NT2/D1 (cell line): Measurements from ENCODE around the gene LARGE1.

ENCODE experiments used
- YY1 ChIP-seq: IDR thresholded peaks from 2 replicates; pipeline ENCODE4 v1.6.1; 2011; ENCODE audit not compliant: insufficient read length, insufficient read depth
- ZNF274 ChIP-seq: IDR thresholded peaks from 2 replicates; pipeline ENCODE4 v1.6.1; 2011; ENCODE audit warnings: mild to moderate bottlenecking, low read depth, low read length

DNA sequence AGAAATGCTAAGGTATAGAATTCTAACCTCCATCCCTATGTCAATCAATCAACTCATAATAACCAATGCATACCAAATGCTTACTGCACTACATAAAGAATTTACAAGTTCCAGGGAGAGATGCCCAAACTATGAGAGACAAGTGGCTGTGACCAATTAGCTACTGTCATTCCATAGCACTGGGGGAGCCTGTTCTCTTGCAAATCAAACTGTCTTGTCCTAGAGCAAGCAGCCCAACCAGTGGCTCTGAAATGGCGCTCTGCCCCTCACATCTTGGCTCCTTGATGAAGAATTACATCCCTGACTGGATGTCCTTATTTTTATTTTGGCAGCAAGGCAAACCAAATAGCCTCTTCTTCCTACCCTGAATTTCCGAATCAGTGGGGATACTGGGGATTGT is 589.7 kb downstream of the LARGE1 start:
- no peak for TF ChIP-seq ZNF274
- TF ChIP-seq YY1 = no peak
